Astrocyte (in vitro differentiated cells and primary cell): ENCODE results near the gene SPON1. TPM values are rescaled to one million over a fixed set of nuclear protein-coding genes. Genes with fewer than 3 reads are reported as not detected.
A peak's percentile ranks its signal among the peaks of the same experiment; 100 is the strongest.

Experiments
- DNase-seq: peaks from one replicate; pipeline ENCODE4 v3.0.0-alpha.2; 2010; ENCODE audit warnings: low read depth
- FAIRE-seq: peaks from 2 replicates; lab custom pipeline; 2011; peaks lifted over from hg19 to GRCh38; lab: Jason Lieb, UNC
- H2AFZ ChIP-seq: 2 replicates; pipeline ENCODE4 v1.6.0; 2012; ENCODE audit warnings: low read depth, low read length, inconsistent platforms
- H3K27ac ChIP-seq: 2 replicates; pipeline ENCODE4 v1.5.1; 2011; ENCODE audit warnings: low read depth, low read length, inconsistent platforms
- H3K27me3 ChIP-seq: 2 replicates; pipeline ENCODE4 v1.6.0; 2011; ENCODE audit warnings: low read length, inconsistent platforms; ENCODE audit not compliant: insufficient read depth
- H3K36me3 ChIP-seq: 2 replicates; pipeline ENCODE4 v1.5.1; 2011; ENCODE audit warnings: low read length, inconsistent platforms; ENCODE audit not compliant: insufficient read depth
- H3K4me1 ChIP-seq: 2 replicates; pipeline ENCODE4 v1.5.1; 2011; ENCODE audit warnings: low read length, inconsistent platforms; ENCODE audit not compliant: insufficient read depth
- H3K4me2 ChIP-seq: 2 replicates; pipeline ENCODE4 v1.6.0; 2012; ENCODE audit warnings: low read length, inconsistent platforms
- H3K4me3 ChIP-seq: 2 replicates; pipeline ENCODE4 v1.5.1; 2011; ENCODE audit warnings: low read depth, mild to moderate bottlenecking, low read length, inconsistent platforms; ENCODE audit not compliant: insufficient read depth
- H3K79me2 ChIP-seq: 2 replicates; pipeline ENCODE4 v1.6.0; 2012; ENCODE audit warnings: mild to moderate bottlenecking, low read length, inconsistent platforms; ENCODE audit not compliant: insufficient read depth
- H3K9ac ChIP-seq: 2 replicates; pipeline ENCODE4 v1.6.0; 2012; ENCODE audit warnings: mild to moderate bottlenecking, low read length, inconsistent platforms
- H3K9me3 ChIP-seq: 2 replicates; pipeline ENCODE4 v1.5.1; 2012; ENCODE audit warnings: low read depth, mild to moderate bottlenecking, low read length, inconsistent platforms; ENCODE audit not compliant: insufficient read depth
- H4K20me1 ChIP-seq: 2 replicates; pipeline ENCODE4 v1.6.0; 2012; ENCODE audit warnings: low read length, inconsistent platforms; ENCODE audit not compliant: insufficient read depth
- H3K27ac Mint-ChIP-seq: one replicate; pipeline ENCODE4 v1.8.0; 2021; ENCODE audit warnings: mild to moderate bottlenecking, mixed read lengths; ENCODE audit not compliant: unreplicated experiment
- H3K27me3 Mint-ChIP-seq: one replicate; pipeline ENCODE4 v1.8.0; 2021; ENCODE audit warnings: low read depth, mixed read lengths; ENCODE audit not compliant: unreplicated experiment
- H3K36me3 Mint-ChIP-seq: one replicate; pipeline ENCODE4 v1.8.0; 2021; ENCODE audit warnings: low read depth, mixed read lengths; ENCODE audit not compliant: unreplicated experiment
- H3K4me1 Mint-ChIP-seq: one replicate; pipeline ENCODE4 v1.8.0; 2021; ENCODE audit warnings: low read depth, mixed read lengths; ENCODE audit not compliant: unreplicated experiment
- H3K4me3 Mint-ChIP-seq: one replicate; pipeline ENCODE4 v1.8.0; 2021; ENCODE audit warnings: mild to moderate bottlenecking, moderate library complexity, mixed read lengths; ENCODE audit not compliant: unreplicated experiment
- H3K9me3 Mint-ChIP-seq: one replicate; pipeline ENCODE4 v1.8.0; 2021; ENCODE audit warnings: mild to moderate bottlenecking, mixed read lengths; ENCODE audit not compliant: unreplicated experiment
- EZH2 ChIP-seq: IDR thresholded peaks from 2 replicates; pipeline ENCODE4 v1.6.1; 2012; ENCODE audit warnings: mild to moderate bottlenecking, low read length, inconsistent platforms; ENCODE audit not compliant: insufficient read depth
- total RNA-seq: library from RNA; stranded (reverse); gene quantifications from 2 replicates; pipeline ENCODE4 v1.2.1, GENCODE V29; 2021
- TF ChIP-seq, protein P1 (sequence below): IDR thresholded peaks from 2 replicates; pipeline ENCODE4 v1.5.1; 2011; ENCODE audit warnings: low read depth, mild to moderate bottlenecking, inconsistent platforms, low read length, moderate library complexity; ENCODE audit not compliant: insufficient read depth

SPON1 gene
- total RNA-seq, 1 donor from 2014 or later = 2.0 TPM

DNA sequence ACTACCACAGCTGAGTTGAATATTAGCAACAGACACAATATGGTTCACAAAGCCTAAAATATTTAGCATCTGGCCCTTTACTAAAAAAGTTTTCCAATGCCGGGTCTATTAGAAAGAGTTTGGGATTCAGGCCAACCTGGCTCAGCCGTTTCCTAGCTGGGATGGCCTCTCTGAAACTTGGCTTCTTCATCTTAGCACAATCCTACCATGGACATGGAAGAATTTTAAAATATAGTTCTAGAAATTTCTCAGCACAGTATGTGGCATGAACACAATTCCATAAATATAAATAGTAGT, 292.7 kb downstream of the SPON1 start:
- Mint-ChIP-seq H3K36me3 (no peaks in the 10 kb centered on the region), H3K9me3 (no peaks in the 10 kb centered on the region), H3K27ac (no peak overlapping the region), H3K4me1 (peaks cover 14% of the 10 kb centered on the region), H3K4me3 (no peak overlapping the region), H3K27me3 (peaks cover 10% of the 10 kb centered on the region)
- Histone ChIP-seq H3K9me3 (no peaks in the 10 kb centered on the region), H2AFZ (no peak overlapping the region), H3K36me3 (no peaks in the 10 kb centered on the region), H3K27ac (no peak overlapping the region), H3K79me2 (no peaks in the 10 kb centered on the region), H3K4me1 (no peaks in the 10 kb centered on the region), H3K4me3 (no peak overlapping the region), H3K27me3 (peaks cover 4% of the 10 kb centered on the region), H4K20me1 (no peaks in the 10 kb centered on the region), H3K4me2 (no peak overlapping the region), H3K9ac (no peak overlapping the region)
- FAIRE-seq (no peak), DNase-seq (no peak)
- TF ChIP-seq, protein P1, sequence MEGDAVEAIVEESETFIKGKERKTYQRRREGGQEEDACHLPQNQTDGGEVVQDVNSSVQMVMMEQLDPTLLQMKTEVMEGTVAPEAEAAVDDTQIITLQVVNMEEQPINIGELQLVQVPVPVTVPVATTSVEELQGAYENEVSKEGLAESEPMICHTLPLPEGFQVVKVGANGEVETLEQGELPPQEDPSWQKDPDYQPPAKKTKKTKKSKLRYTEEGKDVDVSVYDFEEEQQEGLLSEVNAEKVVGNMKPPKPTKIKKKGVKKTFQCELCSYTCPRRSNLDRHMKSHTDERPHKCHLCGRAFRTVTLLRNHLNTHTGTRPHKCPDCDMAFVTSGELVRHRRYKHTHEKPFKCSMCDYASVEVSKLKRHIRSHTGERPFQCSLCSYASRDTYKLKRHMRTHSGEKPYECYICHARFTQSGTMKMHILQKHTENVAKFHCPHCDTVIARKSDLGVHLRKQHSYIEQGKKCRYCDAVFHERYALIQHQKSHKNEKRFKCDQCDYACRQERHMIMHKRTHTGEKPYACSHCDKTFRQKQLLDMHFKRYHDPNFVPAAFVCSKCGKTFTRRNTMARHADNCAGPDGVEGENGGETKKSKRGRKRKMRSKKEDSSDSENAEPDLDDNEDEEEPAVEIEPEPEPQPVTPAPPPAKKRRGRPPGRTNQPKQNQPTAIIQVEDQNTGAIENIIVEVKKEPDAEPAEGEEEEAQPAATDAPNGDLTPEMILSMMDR = no peak
- no peak for TF ChIP-seq EZH2

DNA sequence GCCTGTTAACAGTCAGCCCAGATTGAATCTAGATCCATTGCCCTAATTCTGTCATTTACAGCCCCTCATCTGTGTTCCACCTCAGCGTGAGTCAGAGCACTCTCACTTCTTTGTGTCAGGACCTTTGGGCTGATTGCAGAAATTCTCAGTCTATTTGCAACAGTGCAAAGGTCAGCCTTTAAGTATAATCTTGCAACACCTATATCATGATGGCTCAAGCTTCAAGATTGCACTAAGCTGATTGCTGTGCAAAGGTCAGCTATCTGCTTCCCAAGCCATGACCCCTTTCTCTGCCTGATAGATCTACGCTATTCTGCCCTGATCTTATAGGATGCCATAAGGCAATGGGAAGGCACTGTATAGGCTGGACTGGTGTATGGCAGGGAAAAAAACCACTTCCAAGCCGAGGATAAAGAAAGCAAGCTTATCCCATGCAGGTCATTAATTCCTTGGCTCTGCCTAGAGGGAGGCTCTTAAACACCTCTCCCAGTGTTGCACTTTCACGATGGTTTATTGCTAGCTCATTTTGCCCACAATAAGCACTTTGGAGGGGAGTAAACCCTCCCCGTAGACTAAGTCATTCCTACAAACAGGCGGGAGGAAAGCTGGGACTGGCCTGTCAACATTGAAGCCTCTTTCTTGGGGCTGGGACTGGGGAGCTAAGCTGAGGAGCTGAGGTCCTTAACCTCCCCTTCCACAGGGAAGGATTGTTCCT, 295.9 kb downstream of the SPON1 start:
- Histone ChIP-seq H3K4me3 (no peak overlapping the region), H3K36me3 (no peaks in the 10 kb centered on the region), H3K27me3 (no peaks in the 10 kb centered on the region), H3K4me2 (peak overlapping the region; percentile 9), H3K9me3 (no peaks in the 10 kb centered on the region), H4K20me1 (no peaks in the 10 kb centered on the region), H3K79me2 (no peaks in the 10 kb centered on the region), H2AFZ (no peak overlapping the region), H3K4me1 (no peaks in the 10 kb centered on the region), H3K27ac (no peak overlapping the region), H3K9ac (no peak overlapping the region)
- Mint-ChIP-seq H3K27me3 (peaks cover 3% of the 10 kb centered on the region), H3K36me3 (peaks cover 10% of the 10 kb centered on the region), H3K4me1 (peaks cover 17% of the 10 kb centered on the region), H3K27ac (no peak overlapping the region), H3K9me3 (peaks cover 2% of the 10 kb centered on the region), H3K4me3 (no peak overlapping the region)
- DNase-seq (peak; percentile 29), FAIRE-seq (no peak)
- no peak for TF ChIP-seq EZH2
- TF ChIP-seq, protein P1 = no peak

DNA sequence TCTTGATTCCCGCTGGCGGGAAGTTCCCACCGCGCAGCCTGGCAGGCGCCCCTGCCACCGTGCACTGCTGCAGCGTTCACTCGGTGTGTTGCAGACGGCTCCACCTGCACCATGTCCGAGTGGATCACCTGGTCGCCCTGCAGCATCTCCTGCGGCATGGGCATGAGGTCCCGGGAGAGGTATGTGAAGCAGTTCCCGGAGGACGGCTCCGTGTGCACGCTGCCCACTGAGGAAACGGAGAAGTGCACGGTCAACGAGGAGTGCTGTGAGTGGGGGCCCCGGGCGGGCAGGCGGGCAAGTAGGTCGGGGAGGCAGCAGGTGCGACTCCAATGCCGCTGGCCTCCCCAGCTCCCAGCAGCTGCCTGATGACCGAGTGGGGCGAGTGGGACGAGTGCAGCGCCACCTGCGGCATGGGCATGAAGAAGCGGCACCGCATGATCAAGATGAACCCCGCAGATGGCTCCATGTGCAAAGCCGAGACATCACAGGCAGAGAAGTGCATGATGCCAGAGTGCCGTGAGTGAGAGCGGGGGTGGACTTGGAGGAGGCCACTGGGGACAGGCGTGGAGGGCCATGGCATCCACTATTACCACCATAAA, 296.8 kb downstream of the SPON1 start:
- Mint-ChIP-seq H3K27ac (no peak overlapping the region), H3K9me3 (peaks cover 2% of the 10 kb centered on the region), H3K27me3 (no peaks in the 10 kb centered on the region), H3K4me1 (peaks cover 17% of the 10 kb centered on the region), H3K4me3 (no peak overlapping the region), H3K36me3 (peaks cover 11% of the 10 kb centered on the region)
- Histone ChIP-seq H4K20me1 (no peaks in the 10 kb centered on the region), H3K4me1 (no peaks in the 10 kb centered on the region), H3K4me2 (no peak overlapping the region), H3K9ac (no peak overlapping the region), H2AFZ (no peak overlapping the region), H3K4me3 (no peak overlapping the region), H3K79me2 (no peaks in the 10 kb centered on the region), H3K36me3 (no peaks in the 10 kb centered on the region), H3K27ac (no peak overlapping the region), H3K9me3 (no peaks in the 10 kb centered on the region), H3K27me3 (no peaks in the 10 kb centered on the region)
- DNase-seq = no peak
- FAIRE-seq = no peak
- TF ChIP-seq, protein P1 = no peak
- TF ChIP-seq EZH2 = no peak
